HG03521 (cell line): ENCODE measurements around the gene UMODL1.
"Not testable (repeated sequence)": the region's sequence is repeated elsewhere in the genome, so short reads cannot be mapped to it uniquely, and the experiment has no call there.

Experiments
- ATAC-seq: cut with Tn5 transposase; IDR thresholded peaks from one replicate; pipeline ENCODE4 v1.9.1; 2021; ENCODE audit warnings: mild to moderate bottlenecking, moderate library complexity; ENCODE audit not compliant: unreplicated experiment

The UMODL1 gene

GRCh38 chr21:42110691-42111469 lies 39.8 kb downstream of the UMODL1 start:
- ATAC-seq, result no peak

DNA sequence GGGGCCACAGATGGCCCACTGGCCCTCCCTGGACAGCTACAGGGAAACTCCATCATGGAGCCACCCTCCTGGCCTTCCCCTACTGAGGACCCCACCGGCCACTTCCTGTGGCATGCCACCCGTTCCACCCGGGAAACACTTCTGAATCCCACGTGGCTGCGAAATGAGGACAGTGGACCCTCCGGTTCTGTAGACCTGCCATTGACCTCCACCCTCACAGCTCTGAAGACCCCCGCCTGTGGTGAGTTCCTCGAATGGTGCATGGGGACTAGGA lies 40.3 kb downstream of the UMODL1 start:
- no peak for ATAC-seq

- ATAC-seq, result no peak
These were observed 40.7 kb downstream of the UMODL1 start for GRCh38 chr21:42111811-42112210.

- no peak for ATAC-seq
These were observed 41.1 kb downstream of the UMODL1 start for GRCh38 chr21:42112238-42112637.

GRCh38 chr21:42112857-42113256 lies 41.7 kb downstream of the UMODL1 start:
- ATAC-seq, result no peak

GRCh38 chr21:42113926-42114409 lies 42.9 kb downstream of the UMODL1 start:
- no peak for ATAC-seq

DNA sequence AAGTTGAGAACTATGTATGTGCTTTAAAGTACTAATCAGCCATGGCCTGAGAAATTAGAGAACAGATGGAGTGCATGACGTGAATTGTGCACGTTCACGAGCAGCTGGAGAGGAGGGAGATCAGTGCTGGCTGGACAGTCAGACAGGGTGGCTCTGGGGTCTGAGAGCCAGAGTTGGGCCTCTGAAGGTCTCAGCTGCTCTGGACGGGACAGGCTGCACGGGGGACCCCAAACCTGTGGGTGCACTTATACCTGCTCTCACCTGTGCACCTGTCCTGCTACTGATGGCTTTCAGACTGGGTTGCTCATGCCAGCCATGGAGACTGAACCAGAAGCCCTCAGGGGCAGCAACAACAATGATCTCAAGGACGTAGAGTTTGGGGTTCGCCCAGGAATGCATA lies 43.5 kb downstream of the UMODL1 start:
- no peak for ATAC-seq

DNA sequence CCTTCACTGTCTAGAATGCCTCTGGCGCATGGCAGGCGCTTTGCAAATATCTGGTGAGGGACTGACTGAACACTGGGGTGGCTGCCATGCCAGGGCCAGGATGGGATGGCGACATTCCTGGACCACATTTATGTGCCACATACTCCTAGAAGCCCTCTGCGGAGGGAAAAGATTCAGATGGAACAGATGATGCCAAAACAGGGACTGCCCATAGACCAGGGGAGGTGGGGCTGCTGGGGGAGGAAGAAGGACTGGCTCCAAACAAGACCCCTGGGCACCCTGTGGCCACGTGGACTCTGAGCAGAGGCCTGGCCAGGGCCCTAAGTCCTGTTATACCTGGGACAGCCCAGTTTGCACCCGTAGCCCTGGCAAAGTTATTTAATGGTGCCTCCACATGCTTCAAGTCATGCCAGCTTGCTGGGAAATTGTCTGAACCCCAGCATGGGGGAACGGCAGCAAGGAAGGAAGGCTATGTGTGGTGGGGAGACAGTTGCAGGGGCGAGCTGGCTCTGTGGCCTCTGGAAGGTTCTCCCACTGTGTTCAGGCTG lies 44.1 kb downstream of the UMODL1 start:
- no peak for ATAC-seq

DNA sequence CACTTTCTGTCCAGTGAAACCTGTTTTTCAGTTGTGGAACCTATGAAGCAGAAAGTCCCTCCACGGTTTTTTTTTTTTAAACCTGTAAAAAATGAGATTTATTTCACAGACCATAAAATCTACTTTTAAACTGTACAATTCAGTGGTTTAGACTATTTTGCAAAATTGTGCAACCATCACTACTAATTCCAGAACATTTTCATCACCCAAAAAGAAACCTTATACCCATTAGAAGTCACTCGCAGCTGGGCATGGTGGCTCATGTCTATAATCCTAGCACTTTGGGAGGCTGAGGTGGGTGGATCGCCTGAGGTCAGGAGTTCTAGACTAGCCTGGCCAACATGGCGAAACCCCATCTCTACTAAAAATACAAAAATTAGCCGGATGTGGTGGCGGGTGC lies 45.4 kb downstream of the UMODL1 start:
- ATAC-seq, result not testable (repeated sequence)

DNA sequence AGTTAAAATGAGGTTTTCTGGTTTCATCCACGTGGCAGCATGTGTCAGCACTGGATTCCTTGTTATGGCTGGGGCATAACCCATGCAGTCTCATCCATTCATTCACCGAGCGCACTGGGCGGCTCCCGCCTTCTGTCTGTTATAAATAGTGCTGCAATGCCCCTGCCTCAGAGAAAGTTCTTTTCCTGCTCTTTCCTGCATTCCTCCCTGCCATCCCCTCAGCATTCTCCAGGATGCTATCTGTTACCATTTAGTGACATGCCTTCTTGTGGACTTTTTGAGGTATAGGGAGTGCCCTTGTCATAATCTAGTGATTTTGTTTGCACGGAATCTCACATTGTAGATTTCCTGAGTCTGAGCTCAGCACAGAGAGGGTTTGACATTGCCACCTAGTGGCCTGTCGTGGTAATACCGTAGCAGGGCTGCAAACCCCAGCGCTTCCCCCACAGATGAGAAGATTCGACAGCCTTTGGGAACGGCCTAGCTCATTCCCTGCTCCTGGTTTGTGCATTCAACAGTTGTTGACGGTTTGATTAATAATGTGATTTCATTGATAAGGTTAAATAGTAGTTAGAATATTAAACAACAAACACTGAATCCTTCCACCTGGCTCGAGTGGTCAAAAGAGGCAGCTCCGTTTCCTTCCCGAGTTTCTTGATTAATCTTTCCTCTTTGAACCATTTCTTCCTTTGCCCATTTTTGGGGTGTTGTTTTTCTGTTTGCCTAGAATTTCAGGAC lies 46.3 kb downstream of the UMODL1 start:
- ATAC-seq, result no peak

DNA sequence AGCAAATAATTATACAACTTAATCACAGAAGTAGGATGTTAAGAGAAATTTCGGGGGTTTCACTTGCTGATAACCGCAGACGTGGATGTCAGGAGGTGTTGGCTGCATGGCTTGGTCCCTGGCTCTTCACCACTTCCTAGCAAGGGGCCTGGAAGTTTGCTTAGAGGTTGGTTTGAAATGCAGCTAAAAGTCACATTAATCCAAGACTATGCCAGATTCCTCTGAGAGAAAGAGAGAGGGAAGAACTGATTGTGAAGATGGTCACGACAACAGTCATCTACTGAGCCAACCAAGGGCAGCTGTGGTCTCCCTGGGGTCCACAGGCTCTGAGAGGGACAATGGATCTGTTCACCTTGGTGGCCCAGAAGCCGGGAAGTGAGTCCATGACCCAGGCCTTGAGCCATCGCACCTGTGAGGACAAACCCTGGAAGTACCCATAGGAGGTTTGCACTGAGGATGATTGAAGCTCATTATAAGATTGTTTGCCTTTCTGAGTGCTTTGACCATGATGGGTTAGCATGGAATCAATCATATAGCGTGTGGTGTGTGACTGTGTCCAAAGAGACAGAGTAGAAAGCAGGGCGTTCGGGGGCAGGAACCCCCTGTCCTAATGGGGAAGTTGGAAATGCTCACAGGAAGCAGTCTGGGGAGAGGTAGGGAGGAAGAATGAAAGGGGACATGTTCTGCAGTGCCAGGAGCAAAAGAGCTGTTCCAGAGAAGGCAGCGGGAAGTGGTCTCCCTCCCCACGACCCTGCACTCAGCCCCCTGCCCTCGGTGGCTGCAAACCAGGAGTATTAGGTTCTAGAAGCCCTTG lies 47.1 kb downstream of the UMODL1 start:
- no peak for ATAC-seq

DNA sequence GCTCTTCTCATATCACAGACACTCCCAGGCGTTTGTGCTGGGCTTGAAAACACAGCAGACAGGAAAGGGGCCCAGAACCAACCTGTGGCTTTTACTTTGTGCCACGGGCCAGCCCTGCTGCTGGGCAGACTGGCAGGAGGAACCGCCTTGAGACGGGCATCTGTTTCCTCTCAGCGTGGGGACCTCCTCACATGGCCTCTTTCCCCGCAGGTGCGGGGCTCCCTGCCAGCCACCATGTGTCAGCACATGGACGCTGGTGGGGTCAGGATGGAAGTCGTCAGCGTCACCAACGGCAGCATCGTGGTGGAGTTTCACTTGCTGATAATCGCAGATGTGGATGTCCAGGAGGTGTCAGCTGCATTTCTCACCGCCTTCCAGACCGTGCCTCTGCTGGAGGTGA lies 47.8 kb downstream of the UMODL1 start:
- no peak for ATAC-seq

GRCh38 chr21:42120101-42120902 lies 49.2 kb downstream of the UMODL1 start:
- no peak for ATAC-seq

GRCh38 chr21:42120903-42121535 lies 49.9 kb downstream of the UMODL1 start:
- no peak for ATAC-seq

- ATAC-seq, result no peak
These were observed 50.7 kb downstream of the UMODL1 start for GRCh38 chr21:42121794-42122193.

- no peak for ATAC-seq
These were observed 51.3 kb downstream of the UMODL1 start for GRCh38 chr21:42122398-42122797.

GRCh38 chr21:42122808-42123207 lies 51.7 kb downstream of the UMODL1 start:
- no peak for ATAC-seq

GRCh38 chr21:42123219-42123908 lies 52.2 kb downstream of the UMODL1 start:
- no peak for ATAC-seq

GRCh38 chr21:42124081-42124480 lies 53.0 kb downstream of the UMODL1 start:
- no peak for ATAC-seq
